Mammary epithelial cell (primary cell): ENCODE data around the gene EIF2D.

Experiments used
- EZH2 ChIP-seq: IDR thresholded peaks from 2 replicates; pipeline ENCODE4 v1.6.1; 2012; ENCODE audit warnings: low read length, inconsistent platforms, borderline replicate concordance
- TF ChIP-seq, protein P1 (sequence below), 2 donors: IDR thresholded peaks in 1 of 2; conservative IDR thresholded peaks in 1 of 2; 2 replicates each; pipeline ENCODE4 v1.5.1; 2011 to 2012; ENCODE audit warnings: inconsistent platforms in 2 of 2, low read length in 2 of 2, mild to moderate bottlenecking in 2 of 2, control low read depth in 1 of 2, low read depth in 1 of 2; ENCODE audit not compliant: insufficient read depth in 1 of 2; ENCODE audit errors: extremely low read depth in 1 of 2

DNA sequence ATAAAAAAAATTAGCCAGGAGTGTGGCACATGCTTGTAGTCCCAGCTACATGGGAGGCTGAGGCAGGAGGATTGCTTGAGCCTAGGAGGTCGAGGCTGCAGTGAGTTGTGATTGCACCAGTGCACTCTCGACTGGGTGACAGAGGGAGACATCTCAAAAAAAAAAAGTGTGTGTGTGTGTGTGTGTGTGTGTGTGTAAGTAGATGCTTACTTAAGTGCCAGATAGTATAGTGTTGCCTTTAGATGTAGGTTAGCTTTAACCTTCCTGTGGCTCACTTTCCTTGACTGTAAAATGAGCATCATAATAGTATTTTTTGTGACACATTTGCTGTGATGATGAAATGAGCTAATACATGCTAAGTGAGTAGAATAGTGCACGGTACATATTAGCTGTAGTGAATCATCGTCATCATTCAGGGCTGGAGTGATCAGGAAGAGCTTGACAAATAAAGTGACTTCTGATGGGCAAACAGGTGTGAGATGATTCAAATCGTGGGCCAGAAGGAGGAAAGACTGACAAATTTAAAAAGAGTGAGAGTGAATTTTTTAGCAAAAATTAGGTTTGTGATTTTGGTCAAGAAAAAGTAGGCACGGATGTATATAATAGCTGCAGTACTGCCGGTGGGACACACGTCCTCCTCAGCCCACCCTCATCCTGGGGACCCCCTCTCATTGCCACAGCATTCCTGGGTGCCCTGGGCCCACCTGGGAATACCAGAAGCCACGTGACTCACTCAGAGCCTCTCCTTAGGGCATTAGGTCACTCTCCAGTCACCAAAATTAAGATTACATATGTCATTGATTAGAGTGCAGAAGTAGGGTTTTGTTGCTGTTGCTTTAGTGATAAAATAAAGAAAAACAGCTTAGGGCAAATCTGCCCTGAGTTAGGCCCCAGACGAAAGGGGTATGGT, 33.9 kb downstream of the EIF2D start:
- TF ChIP-seq, protein P1, sequence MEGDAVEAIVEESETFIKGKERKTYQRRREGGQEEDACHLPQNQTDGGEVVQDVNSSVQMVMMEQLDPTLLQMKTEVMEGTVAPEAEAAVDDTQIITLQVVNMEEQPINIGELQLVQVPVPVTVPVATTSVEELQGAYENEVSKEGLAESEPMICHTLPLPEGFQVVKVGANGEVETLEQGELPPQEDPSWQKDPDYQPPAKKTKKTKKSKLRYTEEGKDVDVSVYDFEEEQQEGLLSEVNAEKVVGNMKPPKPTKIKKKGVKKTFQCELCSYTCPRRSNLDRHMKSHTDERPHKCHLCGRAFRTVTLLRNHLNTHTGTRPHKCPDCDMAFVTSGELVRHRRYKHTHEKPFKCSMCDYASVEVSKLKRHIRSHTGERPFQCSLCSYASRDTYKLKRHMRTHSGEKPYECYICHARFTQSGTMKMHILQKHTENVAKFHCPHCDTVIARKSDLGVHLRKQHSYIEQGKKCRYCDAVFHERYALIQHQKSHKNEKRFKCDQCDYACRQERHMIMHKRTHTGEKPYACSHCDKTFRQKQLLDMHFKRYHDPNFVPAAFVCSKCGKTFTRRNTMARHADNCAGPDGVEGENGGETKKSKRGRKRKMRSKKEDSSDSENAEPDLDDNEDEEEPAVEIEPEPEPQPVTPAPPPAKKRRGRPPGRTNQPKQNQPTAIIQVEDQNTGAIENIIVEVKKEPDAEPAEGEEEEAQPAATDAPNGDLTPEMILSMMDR (conservative IDR thresholded peaks at IDR 0.05 in 1 of 2, IDR thresholded peaks at IDR 0.05 in 1 of 2; ENCODE audit: extremely low read depth in 1 of 2, insufficient read depth in 1 of 2, low read depth in 1 of 2, low read length in 2 of 2) = no peak
- no peak for TF ChIP-seq EZH2
